Activated B cell treated with CpG ODN at 0.5 μM for 24 hours (primary cell): ENCODE measurements around the gene GBGT1. TPM values are rescaled to one million over a fixed set of nuclear protein-coding genes. Genes with fewer than 3 reads are reported as not detected.

Experiments used
- ATAC-seq: fragments of 200-7000 bp; cut with Tn5 transposase; one replicate; pipeline ENCODE4 v1.10.0; 2021; ENCODE audit warnings: low read depth, mild to moderate bottlenecking, moderate library complexity
- CTCF ChIA-PET: fragments of 350-600 bp; sonication (Branson Sonifier 250); formaldehyde crosslinking; loops from one replicate; lab custom pipeline; 2021; ENCODE audit warnings: antibody characterized with exemption; lab: Charles Lee
- POLR2A ChIA-PET: fragments of 350-600 bp; sonication (Branson Sonifier 250); formaldehyde crosslinking; loops from one replicate; lab custom pipeline; 2021; ENCODE audit warnings: antibody characterized with exemption; lab: Charles Lee
- DNase-seq: peaks from one replicate; pipeline ENCODE4 v3.0.0; 2022
- H3K27ac Mint-ChIP-seq: one replicate; pipeline ENCODE4 v1.8.0; 2020; ENCODE audit warnings: mixed read lengths
- H3K27me3 Mint-ChIP-seq: one replicate; pipeline ENCODE4 v1.8.0; 2021; ENCODE audit warnings: mixed read lengths
- H3K36me3 Mint-ChIP-seq: one replicate; pipeline ENCODE4 v1.8.0; 2021; ENCODE audit warnings: low read depth, mixed read lengths
- H3K4me1 Mint-ChIP-seq: one replicate; pipeline ENCODE4 v1.8.0; 2021; ENCODE audit warnings: mixed read lengths
- H3K4me3 Mint-ChIP-seq: one replicate; pipeline ENCODE4 v1.8.0; 2020; ENCODE audit warnings: mild to moderate bottlenecking, mixed read lengths
- H3K9me3 Mint-ChIP-seq: one replicate; pipeline ENCODE4 v1.8.0; 2020; ENCODE audit warnings: mixed read lengths
- intact Hi-C: fragments of 100-400 bp; cut with micrococcal nuclease; formaldehyde crosslinking; loops from one replicate; pipeline ENCODE4 v1.15.1; 2024
- total RNA-seq: library from RNA; stranded (reverse); gene quantifications from 2 replicates; pipeline ENCODE4 v1.2.3, GENCODE V29; 2022
- TF ChIP-seq, protein P1 (sequence below): fragments of 200-600 bp; IDR thresholded peaks from one replicate; pipeline ENCODE4 v1.8.0; 2022; ENCODE audit warnings: antibody characterized with exemption, mild to moderate bottlenecking

The GBGT1 gene
- total RNA-seq, 1 donor from 2014 or later, result 49.5 TPM

DNA sequence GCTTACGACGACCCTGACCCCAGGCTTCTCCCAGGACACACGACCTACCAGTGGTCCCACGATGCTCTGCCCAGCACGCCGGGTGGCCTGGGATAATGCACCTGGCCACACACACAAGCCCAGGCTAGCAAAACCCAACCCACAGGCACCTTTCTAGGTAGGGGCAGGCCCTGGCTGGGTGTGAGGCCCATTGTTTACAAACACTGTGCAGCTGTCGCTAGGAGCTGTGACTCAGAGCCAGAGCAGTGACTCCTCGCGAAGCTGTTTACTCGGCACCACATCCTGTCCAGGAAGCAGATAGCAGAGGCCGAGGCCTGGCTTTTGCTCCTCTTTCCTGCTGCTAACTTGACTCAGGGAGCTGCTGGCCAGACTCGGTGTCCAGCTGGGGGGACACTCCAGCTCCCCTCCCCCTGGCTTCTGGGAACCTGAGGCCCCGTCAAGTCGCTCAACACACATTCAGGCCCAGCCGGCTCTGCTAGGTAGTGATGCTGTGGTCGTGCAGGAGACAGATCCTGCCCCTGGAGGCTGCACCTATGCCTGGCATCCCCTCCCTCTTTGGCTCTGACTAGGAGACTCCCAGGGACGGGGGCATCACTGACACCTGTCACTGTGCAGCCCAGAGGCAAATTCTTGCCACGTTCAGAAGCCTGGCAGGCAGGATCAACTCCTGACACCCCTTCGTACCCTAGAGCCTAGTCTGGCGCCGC, 29.9 kb downstream of the GBGT1 start:
- TF ChIP-seq, protein P1, sequence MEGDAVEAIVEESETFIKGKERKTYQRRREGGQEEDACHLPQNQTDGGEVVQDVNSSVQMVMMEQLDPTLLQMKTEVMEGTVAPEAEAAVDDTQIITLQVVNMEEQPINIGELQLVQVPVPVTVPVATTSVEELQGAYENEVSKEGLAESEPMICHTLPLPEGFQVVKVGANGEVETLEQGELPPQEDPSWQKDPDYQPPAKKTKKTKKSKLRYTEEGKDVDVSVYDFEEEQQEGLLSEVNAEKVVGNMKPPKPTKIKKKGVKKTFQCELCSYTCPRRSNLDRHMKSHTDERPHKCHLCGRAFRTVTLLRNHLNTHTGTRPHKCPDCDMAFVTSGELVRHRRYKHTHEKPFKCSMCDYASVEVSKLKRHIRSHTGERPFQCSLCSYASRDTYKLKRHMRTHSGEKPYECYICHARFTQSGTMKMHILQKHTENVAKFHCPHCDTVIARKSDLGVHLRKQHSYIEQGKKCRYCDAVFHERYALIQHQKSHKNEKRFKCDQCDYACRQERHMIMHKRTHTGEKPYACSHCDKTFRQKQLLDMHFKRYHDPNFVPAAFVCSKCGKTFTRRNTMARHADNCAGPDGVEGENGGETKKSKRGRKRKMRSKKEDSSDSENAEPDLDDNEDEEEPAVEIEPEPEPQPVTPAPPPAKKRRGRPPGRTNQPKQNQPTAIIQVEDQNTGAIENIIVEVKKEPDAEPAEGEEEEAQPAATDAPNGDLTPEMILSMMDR, result no peak
- H3K36me3 Mint-ChIP-seq, result peaks cover 4% of the 10 kb centered on the region
- DNase-seq (peak; percentile 59), ATAC-seq (peak; percentile 79)
- H3K4me3 Mint-ChIP-seq, result peak overlapping the region; percentile 33
- peaks cover 58% of the 10 kb centered on the region for H3K4me1 Mint-ChIP-seq
- CTCF ChIA-PET, result interaction anchor here (0.9 to 5.0 kb wide), 4 partner anchors 10 to 20 kb away, joined by 3 to 51 read pairs (median 5); no protein-coding TSS in a partner anchor
- peak overlapping the region; percentile 98 for H3K27ac Mint-ChIP-seq
- POLR2A ChIA-PET, result interaction anchor here (1.0 to 1.6 kb wide), 8 partner anchors 10 to 214 kb away, joined by 4 to 12 read pairs (median 4); partner anchors contain the start of genes GTF3C5, MED22, RALGDS and RPL7A
- H3K27me3 Mint-ChIP-seq, result no peaks in the 10 kb centered on the region
- no peaks in the 10 kb centered on the region for H3K9me3 Mint-ChIP-seq
- intact Hi-C loops, result loop anchor here (1.0 to 2.0 kb wide), 2 partner anchors 10 to 19 kb away; no protein-coding TSS in a partner anchor

DNA sequence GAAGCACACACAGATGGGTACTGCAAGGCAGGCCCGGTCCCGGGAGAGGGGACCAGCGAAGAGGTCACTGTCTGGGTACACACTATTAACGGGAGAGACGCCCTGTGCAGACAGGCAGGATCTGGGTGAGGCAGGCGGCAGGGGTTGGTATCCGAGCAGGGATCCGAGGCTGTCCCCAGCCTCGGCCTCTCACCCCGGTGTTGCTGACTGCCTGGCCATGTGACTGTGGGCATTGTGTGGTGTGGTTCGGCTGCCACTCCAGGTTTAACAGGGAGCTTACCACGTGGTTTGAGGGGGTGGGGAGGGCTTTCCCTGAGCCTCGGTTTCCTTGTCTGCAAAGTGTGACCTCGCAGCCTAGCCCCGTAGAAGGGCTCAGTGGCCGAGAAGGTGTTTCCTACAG, 31.5 kb downstream of the GBGT1 start:
- H3K27ac Mint-ChIP-seq, result peak overlapping the region; percentile 98
- intact Hi-C loops, result loop anchor here (2.0 kb wide), 1 partner anchor 17 kb away; no protein-coding TSS in a partner anchor
- DNase-seq (no peak), ATAC-seq (no peak)
- H3K4me3 Mint-ChIP-seq, result no peak overlapping the region
- ChIA-PET POLR2A (interaction anchor here (0.7 to 1.6 kb wide), 2 partner anchors 12 to 216 kb away, joined by 3 to 6 read pairs; partner anchors contain the start of genes MED22 and RPL7A), CTCF (interaction anchor here (1.7 to 5.0 kb wide), 2 partner anchors 12 to 15 kb away, joined by 7 to 51 read pairs; no protein-coding TSS in a partner anchor)
- peaks cover 4% of the 10 kb centered on the region for H3K36me3 Mint-ChIP-seq
- no peaks in the 10 kb centered on the region for H3K9me3 Mint-ChIP-seq
- TF ChIP-seq, protein P1, result no peak
- no peaks in the 10 kb centered on the region for H3K27me3 Mint-ChIP-seq
- peaks cover 67% of the 10 kb centered on the region for H3K4me1 Mint-ChIP-seq

GRCh38 chr9:133131506-133131905, 32.2 kb downstream of the GBGT1 start:
- peaks cover 4% of the 10 kb centered on the region for H3K36me3 Mint-ChIP-seq
- ChIA-PET CTCF (interaction anchor here (5.0 kb wide), 1 partner anchor 13 kb away, joined by 51 read pairs; no protein-coding TSS in a partner anchor), POLR2A (interaction anchor here (1.0 to 1.5 kb wide), 4 partner anchors 10 to 101 kb away, joined by 5 to 12 read pairs (median 6); partner anchors contain the start of genes GTF3C5 and RALGDS)
- H3K27me3 Mint-ChIP-seq, result no peaks in the 10 kb centered on the region
- intact Hi-C loops, result loop anchor here (1.0 kb wide), 1 partner anchor 10 kb away; the partner anchor contains the start of gene RALGDS
- DNase-seq (no peak), ATAC-seq (no peak)
- H3K4me1 Mint-ChIP-seq, result peaks cover 74% of the 10 kb centered on the region
- no peaks in the 10 kb centered on the region for H3K9me3 Mint-ChIP-seq
- TF ChIP-seq, protein P1, result no peak
- peak overlapping the region; percentile 98 for H3K27ac Mint-ChIP-seq
- peak overlapping the region; percentile 8 for H3K4me3 Mint-ChIP-seq

- no peaks in the 10 kb centered on the region for H3K27me3 Mint-ChIP-seq
- CTCF ChIA-PET, result interaction anchor here (1.1 to 5.0 kb wide), 2 partner anchors 13 to 16 kb away, joined by 3 to 51 read pairs; no protein-coding TSS in a partner anchor
- TF ChIP-seq, protein P1, result no peak
- peak overlapping the region; percentile 56 for H3K4me3 Mint-ChIP-seq
- peaks cover 76% of the 10 kb centered on the region for H3K4me1 Mint-ChIP-seq
- ATAC-seq (peak; percentile 68), DNase-seq (no peak)
- intact Hi-C loops, result loop anchor here (1.0 kb wide), 1 partner anchor 9 kb away; the partner anchor contains the start of gene RALGDS
- POLR2A ChIA-PET, result interaction anchor here (1.0 to 1.5 kb wide), 4 partner anchors 9 to 100 kb away, joined by 5 to 12 read pairs (median 6); partner anchors contain the start of genes GTF3C5 and RALGDS
- no peaks in the 10 kb centered on the region for H3K36me3 Mint-ChIP-seq
- no peaks in the 10 kb centered on the region for H3K9me3 Mint-ChIP-seq
- H3K27ac Mint-ChIP-seq, result peak overlapping the region; percentile 91
These were observed 32.9 kb downstream of the GBGT1 start for GRCh38 chr9:133130685-133131244.
